Measurements from ENCODE around the gene NR1H4. TPM values are rescaled to one million over a fixed set of nuclear protein-coding genes. Genes with fewer than 3 reads are reported as not detected.

Gene NR1H4
- total RNA-seq, 1 donor from 2014 or later: not detected

DNA sequence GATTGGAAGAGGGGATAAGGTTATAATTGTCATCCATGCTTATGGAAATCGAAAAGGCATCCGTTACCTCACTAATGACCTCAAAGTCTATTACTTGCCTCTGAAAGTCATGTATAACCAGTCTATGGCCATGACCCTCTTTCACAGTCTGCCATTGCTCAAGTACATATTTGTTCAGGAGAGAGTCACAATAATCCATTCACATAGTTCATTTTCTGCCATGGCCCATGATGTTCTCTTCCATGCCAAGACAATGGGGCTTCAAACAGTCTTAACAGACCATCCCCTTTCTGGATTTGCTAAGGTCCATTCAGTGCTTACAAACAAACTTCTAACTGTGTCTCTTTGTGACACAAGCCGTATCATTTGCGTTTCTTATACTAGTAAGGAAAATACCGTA is 105.3 kb downstream of the NR1H4 start:
- DNase-seq (ENCODE audit: extremely low spot score, unreplicated experiment): no peak
- H3K27me3 Mint-ChIP-seq (ENCODE audit: unreplicated experiment): no peaks in the 10 kb centered on the region
- H3K4me3 Mint-ChIP-seq (ENCODE audit: unreplicated experiment): no peak overlapping the region
- peaks cover 3% of the 10 kb centered on the region for H3K36me3 Mint-ChIP-seq (ENCODE audit: unreplicated experiment)
- peaks cover 27% of the 10 kb centered on the region for H3K4me1 Mint-ChIP-seq (ENCODE audit: unreplicated experiment)
- TF ChIP-seq CTCF (IDR thresholded peaks at IDR 0.05): no peak
- no peaks in the 10 kb centered on the region for H3K9me3 Mint-ChIP-seq (ENCODE audit: unreplicated experiment)
- H3K27ac Mint-ChIP-seq (ENCODE audit: unreplicated experiment): no peak overlapping the region

DNA sequence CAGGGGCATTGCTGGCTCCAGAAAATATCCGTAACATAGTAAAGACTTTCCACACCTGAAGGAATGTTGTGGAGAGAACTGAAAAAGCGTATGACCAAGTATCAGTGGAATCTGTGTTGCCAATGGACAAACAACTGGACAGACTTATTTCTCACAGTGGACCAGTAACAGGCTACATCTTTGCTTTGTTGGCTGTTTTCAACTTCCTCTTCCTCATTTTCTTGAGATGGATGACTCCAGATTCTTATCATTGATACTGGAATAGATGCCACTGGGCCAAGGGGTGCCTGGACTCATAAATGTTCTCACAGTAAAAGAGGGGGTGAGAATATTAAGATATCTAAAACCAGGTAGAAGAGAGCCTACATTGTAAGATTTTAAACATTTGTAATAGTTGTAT is 106.2 kb downstream of the NR1H4 start:
- Mint-ChIP-seq H3K4me3 (ENCODE audit: unreplicated experiment) (no peak overlapping the region), H3K9me3 (ENCODE audit: unreplicated experiment) (no peaks in the 10 kb centered on the region), H3K4me1 (ENCODE audit: unreplicated experiment) (peaks cover 22% of the 10 kb centered on the region), H3K27me3 (ENCODE audit: unreplicated experiment) (no peaks in the 10 kb centered on the region), H3K27ac (ENCODE audit: unreplicated experiment) (no peak overlapping the region), H3K36me3 (ENCODE audit: unreplicated experiment) (peaks cover 3% of the 10 kb centered on the region)
- no peak for DNase-seq (ENCODE audit: extremely low spot score, unreplicated experiment)
- TF ChIP-seq CTCF (IDR thresholded peaks at IDR 0.05): no peak

DNA sequence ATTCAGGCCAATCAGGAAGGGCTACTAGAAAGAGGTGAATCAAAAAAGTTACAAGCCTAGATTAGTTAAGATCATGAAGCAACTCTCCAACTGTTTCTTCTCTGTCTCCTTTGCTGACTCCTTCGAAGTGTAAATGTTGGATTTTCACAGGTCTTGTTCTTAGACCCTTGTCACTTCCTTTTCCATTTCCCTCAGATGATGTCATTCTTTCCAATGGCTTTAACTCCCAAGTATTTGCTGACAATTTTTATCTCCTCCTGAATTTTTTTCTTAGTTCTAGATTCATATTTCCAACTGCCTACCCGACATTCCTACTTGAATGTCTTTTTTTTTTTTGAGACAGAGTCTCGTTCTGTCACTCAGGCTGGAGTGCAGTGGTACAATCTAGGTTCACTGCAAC is 110.6 kb downstream of the NR1H4 start:
- H3K36me3 Mint-ChIP-seq (ENCODE audit: unreplicated experiment): peaks cover 10% of the 10 kb centered on the region
- H3K27me3 Mint-ChIP-seq (ENCODE audit: unreplicated experiment): no peaks in the 10 kb centered on the region
- peaks cover 27% of the 10 kb centered on the region for H3K9me3 Mint-ChIP-seq (ENCODE audit: unreplicated experiment)
- no peak overlapping the region for H3K4me3 Mint-ChIP-seq (ENCODE audit: unreplicated experiment)
- peaks cover 7% of the 10 kb centered on the region for H3K4me1 Mint-ChIP-seq (ENCODE audit: unreplicated experiment)
- DNase-seq (ENCODE audit: extremely low spot score, unreplicated experiment): no peak
- H3K27ac Mint-ChIP-seq (ENCODE audit: unreplicated experiment): no peak overlapping the region
- TF ChIP-seq CTCF (IDR thresholded peaks at IDR 0.05): no peak

- Mint-ChIP-seq H3K4me1 (ENCODE audit: unreplicated experiment) (peaks cover 36% of the 10 kb centered on the region), H3K36me3 (ENCODE audit: unreplicated experiment) (peaks cover 7% of the 10 kb centered on the region), H3K4me3 (ENCODE audit: unreplicated experiment) (no peak overlapping the region), H3K27me3 (ENCODE audit: unreplicated experiment) (no peaks in the 10 kb centered on the region), H3K9me3 (ENCODE audit: unreplicated experiment) (peaks cover 16% of the 10 kb centered on the region), H3K27ac (ENCODE audit: unreplicated experiment) (no peak overlapping the region)
- no peak for TF ChIP-seq CTCF (IDR thresholded peaks at IDR 0.05)
- no peak for DNase-seq (ENCODE audit: extremely low spot score, unreplicated experiment)
Observed at GRCh38 chr12:100591979-100592378, 118.3 kb downstream of the NR1H4 start.

- no peak for TF ChIP-seq CTCF (IDR thresholded peaks at IDR 0.05)
- no peak for DNase-seq (ENCODE audit: extremely low spot score, unreplicated experiment)
- peak overlapping the region; percentile 65 for H3K4me3 Mint-ChIP-seq (ENCODE audit: unreplicated experiment)
- peaks cover 10% of the 10 kb centered on the region for H3K9me3 Mint-ChIP-seq (ENCODE audit: unreplicated experiment)
- no peaks in the 10 kb centered on the region for H3K27me3 Mint-ChIP-seq (ENCODE audit: unreplicated experiment)
- peak overlapping the region; percentile 92 for H3K27ac Mint-ChIP-seq (ENCODE audit: unreplicated experiment)
- H3K36me3 Mint-ChIP-seq (ENCODE audit: unreplicated experiment): peaks cover 4% of the 10 kb centered on the region
- H3K4me1 Mint-ChIP-seq (ENCODE audit: unreplicated experiment): peaks cover 36% of the 10 kb centered on the region
Observed at GRCh38 chr12:100593490-100593889, 119.8 kb downstream of the NR1H4 start.

All from osteocyte (in vitro differentiated cells).